Glomerular visceral epithelial cell (primary cell): Measurements from ENCODE around the gene AFG3L2.
A peak's percentile ranks its signal among the peaks of the same experiment; 100 is the strongest.
"Not testable (repeated sequence)": the region's sequence is repeated elsewhere in the genome, so short reads cannot be mapped to it uniquely, and the experiment has no call there.

Source experiments
- DNase-seq: peaks from one replicate; pipeline ENCODE4 v3.0.0-alpha.2; 2016; ENCODE audit errors: extremely low spot score

Gene AFG3L2

GRCh38 chr18:12397254-12397653 is 20.2 kb upstream of the AFG3L2 start:
- DNase-seq: no peak

GRCh38 chr18:12394428-12394827 is 17.4 kb upstream of the AFG3L2 start:
- DNase-seq: peak; percentile 22

GRCh38 chr18:12393998-12394397 is 17.0 kb upstream of the AFG3L2 start:
- no peak for DNase-seq

GRCh38 chr18:12393510-12393909 is 16.5 kb upstream of the AFG3L2 start:
- no peak for DNase-seq

- peak; percentile 65 for DNase-seq
Observed at GRCh38 chr18:12391487-12392165, 14.6 kb upstream of the AFG3L2 start.

- no peak for DNase-seq
Observed at GRCh38 chr18:12388442-12388841, 11.4 kb upstream of the AFG3L2 start.

- no peak for DNase-seq
Observed at GRCh38 chr18:12384261-12384660, 7.2 kb upstream of the AFG3L2 start.

GRCh38 chr18:12383759-12384158 is 6.7 kb upstream of the AFG3L2 start:
- not testable (repeated sequence) for DNase-seq

GRCh38 chr18:12382221-12382814 is 5.3 kb upstream of the AFG3L2 start:
- DNase-seq: not testable (repeated sequence)

- DNase-seq: not testable (repeated sequence)
Observed at GRCh38 chr18:12378198-12378558, 1.2 kb upstream of the AFG3L2 start.

GRCh38 chr18:12377556-12378197 is 650 bp upstream of the AFG3L2 start:
- DNase-seq: no peak

- peak; percentile 20 for DNase-seq
Observed at GRCh38 chr18:12376034-12376753, 833 bp downstream of the AFG3L2 start.

GRCh38 chr18:12374401-12374800 is 2.6 kb downstream of the AFG3L2 start:
- DNase-seq: no peak

GRCh38 chr18:12373771-12374116 is 3.3 kb downstream of the AFG3L2 start:
- DNase-seq: no peak

GRCh38 chr18:12373116-12373770 is 3.8 kb downstream of the AFG3L2 start:
- no peak for DNase-seq

- no peak for DNase-seq
Observed at GRCh38 chr18:12372406-12372805, 4.6 kb downstream of the AFG3L2 start.

GRCh38 chr18:12371590-12371989 is 5.4 kb downstream of the AFG3L2 start:
- no peak for DNase-seq

- DNase-seq: no peak
Observed at GRCh38 chr18:12369211-12369610, 7.8 kb downstream of the AFG3L2 start.

GRCh38 chr18:12366784-12367183 is 10.2 kb downstream of the AFG3L2 start:
- no peak for DNase-seq

- no peak for DNase-seq
Observed at GRCh38 chr18:12366379-12366778, 10.6 kb downstream of the AFG3L2 start.

GRCh38 chr18:12362473-12363174 is 14.4 kb downstream of the AFG3L2 start:
- no peak for DNase-seq
